GM12864 (cell line): Measurements from ENCODE around the gene TMEM181.
"Not testable (repeated sequence)": the region's sequence is repeated elsewhere in the genome, so short reads cannot be mapped to it uniquely, and the experiment has no call there.

Experiments
- DNase-seq: peaks from one replicate; pipeline ENCODE4 v3.0.0-alpha.2; 2011; ENCODE audit warnings: low read depth
- H3K4me3 ChIP-seq: 2 replicates; pipeline ENCODE4 v1.5.1; 2011; ENCODE audit warnings: mild to moderate bottlenecking, low read depth, low read length, control low read depth
- TF ChIP-seq, protein P1 (sequence below): IDR thresholded peaks from 2 replicates; pipeline ENCODE4 v1.5.1; 2011; ENCODE audit warnings: low read depth, mild to moderate bottlenecking, moderate library complexity, low read length, control low read depth, inconsistent platforms; ENCODE audit errors: missing control alignments

Gene TMEM181

DNA sequence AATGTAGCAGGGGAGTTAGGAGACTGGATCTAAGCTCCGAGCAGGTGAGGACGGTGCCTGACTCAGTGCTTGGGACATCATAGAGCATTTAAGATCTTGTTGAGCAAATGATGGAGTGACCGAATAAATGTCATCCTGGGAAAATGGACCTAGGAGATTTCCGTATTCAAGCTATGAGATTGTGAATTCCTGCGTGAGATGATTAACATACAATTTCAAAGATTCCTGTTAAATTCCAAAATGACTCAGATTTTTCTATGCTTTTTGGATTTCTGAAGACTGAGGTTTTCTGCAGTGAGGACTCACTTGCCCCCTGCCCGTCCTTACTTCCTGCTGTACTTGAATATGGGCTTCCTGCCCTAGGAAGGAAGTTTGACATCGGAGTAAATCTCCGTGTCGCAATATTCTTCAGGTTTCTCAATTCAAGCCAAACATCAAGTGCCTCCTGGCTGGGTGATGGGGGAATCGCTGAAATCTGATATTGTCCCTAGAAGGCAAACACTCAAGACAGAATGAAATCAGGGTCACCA lies 95.1 kb downstream of the TMEM181 start:
- TF ChIP-seq, protein P1, sequence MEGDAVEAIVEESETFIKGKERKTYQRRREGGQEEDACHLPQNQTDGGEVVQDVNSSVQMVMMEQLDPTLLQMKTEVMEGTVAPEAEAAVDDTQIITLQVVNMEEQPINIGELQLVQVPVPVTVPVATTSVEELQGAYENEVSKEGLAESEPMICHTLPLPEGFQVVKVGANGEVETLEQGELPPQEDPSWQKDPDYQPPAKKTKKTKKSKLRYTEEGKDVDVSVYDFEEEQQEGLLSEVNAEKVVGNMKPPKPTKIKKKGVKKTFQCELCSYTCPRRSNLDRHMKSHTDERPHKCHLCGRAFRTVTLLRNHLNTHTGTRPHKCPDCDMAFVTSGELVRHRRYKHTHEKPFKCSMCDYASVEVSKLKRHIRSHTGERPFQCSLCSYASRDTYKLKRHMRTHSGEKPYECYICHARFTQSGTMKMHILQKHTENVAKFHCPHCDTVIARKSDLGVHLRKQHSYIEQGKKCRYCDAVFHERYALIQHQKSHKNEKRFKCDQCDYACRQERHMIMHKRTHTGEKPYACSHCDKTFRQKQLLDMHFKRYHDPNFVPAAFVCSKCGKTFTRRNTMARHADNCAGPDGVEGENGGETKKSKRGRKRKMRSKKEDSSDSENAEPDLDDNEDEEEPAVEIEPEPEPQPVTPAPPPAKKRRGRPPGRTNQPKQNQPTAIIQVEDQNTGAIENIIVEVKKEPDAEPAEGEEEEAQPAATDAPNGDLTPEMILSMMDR: no peak
- no peak overlapping the region for H3K4me3 ChIP-seq
- DNase-seq: no peak

DNA sequence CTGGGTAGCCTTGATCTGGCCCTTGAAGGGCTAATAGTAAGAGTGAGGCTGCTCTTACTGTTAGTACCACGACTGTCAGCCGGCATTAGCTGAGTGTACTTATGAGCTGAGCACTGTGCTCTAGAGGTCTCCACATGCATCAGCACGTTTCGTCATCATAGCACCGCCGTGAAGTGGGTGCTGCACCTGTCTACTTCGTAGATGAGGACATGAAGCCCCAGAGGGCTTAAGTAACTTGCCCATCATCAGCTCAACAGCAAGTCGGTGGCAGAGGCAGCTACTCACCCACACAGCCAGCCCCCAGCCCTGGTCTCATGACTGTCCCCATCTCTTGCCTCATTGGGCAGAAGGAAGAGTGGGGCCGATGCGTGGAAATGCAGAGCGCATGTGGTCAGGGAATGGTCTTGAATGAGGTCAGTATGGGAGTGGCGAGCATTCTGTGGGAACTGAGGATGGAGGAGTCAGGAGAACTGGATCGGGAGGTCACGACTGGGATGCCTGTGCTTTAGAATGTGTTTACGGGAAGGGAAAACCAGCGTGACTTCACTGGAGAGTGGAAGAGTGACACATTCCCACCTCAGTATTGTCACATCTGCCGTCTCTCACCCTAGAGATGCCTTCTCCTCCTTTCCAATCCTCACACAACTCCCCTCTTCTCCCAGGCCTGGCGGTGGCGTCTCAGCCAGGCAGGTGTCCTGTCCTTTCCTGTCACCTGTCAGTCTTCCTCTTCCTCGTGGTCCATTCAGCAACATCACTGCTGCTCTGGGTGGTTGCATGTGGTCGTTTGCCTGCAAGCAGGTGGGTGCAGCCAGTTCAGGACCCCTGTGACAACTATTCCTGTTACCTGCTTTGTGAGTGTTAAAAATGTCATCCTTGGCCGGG lies 95.9 kb downstream of the TMEM181 start:
- H3K4me3 ChIP-seq: no peak overlapping the region
- TF ChIP-seq, protein P1: no peak
- DNase-seq: no peak

DNA sequence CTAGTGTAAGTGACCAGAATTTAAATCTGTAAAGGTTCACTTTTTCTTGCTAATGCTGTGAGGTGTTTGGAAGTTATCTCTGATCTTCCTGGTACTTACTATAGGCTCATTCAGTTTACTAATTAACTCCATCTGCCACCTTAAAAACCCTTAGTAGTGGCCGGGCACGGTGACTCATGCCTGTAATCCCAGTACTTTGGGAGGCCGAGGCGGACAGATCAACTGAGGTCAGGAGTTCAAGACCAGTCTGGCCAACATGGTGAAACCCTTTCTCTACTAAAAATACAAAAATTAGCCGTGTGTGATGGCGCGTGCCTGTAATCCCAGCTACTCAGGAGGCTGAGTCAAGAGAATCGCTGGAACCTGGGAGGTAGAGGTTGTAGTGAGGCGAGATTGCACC lies 97.1 kb downstream of the TMEM181 start:
- DNase-seq, H3K4me3 ChIP-seq: not testable (repeated sequence)

DNA sequence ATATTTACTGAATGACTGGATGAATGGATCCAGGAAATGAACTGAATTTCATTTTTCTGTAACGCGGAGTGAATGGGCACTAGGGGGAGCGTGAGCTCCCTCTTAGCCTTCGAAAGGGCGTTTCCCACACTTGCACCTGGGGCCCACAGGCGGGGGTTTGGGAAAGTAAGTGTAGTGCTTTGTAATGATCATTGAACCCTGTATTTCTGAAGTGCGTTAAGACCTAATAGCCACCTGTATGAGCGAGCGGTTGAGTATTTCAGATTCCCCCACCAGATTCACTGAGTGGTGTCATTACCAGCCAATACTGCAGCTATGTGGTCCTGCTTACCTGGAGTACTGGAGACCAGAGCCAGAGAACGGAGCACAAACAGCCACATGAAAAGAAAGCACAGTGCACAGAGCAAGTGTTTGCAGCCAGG lies 100.5 kb downstream of the TMEM181 start:
- H3K4me3 ChIP-seq: no peak overlapping the region
- no peak for DNase-seq
- TF ChIP-seq, protein P1: peak; percentile 70

DNA sequence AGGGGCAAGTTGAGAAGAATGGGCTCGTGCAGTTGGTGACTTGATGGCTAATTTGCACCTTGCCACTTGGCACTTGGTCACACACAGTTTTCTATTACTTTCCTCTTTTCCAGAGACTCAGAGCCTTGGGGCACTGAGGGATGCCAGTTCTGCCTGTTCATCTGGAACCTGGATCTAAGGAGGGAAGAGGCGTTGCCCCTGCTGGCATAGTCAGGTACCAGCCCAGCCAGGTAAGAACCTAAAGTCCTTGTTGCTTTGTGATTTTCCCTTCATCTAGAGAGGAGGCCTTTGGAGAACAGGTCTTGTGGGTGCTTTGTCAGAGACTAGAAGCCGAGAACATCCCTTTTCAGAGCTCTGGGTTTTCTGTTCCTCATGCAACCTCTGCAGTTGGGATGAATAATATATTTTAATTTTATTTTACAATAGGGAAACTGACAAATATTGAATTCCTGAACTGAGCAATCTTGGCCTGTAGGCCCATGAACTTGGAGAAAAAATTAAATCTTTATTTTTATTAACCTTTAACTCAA lies 101.3 kb downstream of the TMEM181 start:
- no peak for DNase-seq
- no peak overlapping the region for H3K4me3 ChIP-seq
- TF ChIP-seq, protein P1: peak; percentile 11

DNA sequence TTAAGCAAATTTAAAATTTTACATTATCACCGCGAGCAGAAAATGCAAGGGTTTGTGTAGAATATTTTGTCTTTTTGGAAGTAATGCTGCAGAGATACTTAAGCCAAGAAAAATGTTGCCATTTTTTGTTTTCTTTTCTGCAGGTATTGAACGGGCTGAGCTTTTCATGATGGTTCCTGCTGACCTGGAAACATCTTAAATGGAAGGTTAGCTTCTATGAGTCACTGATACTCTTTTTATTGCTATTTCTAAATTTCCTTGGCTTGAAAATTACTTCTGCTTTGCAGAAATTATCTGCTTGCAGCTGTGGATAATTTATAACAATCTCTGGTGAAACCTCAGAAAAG lies 102.7 kb downstream of the TMEM181 start:
- TF ChIP-seq, protein P1: no peak
- no peak overlapping the region for H3K4me3 ChIP-seq
- DNase-seq: no peak

DNA sequence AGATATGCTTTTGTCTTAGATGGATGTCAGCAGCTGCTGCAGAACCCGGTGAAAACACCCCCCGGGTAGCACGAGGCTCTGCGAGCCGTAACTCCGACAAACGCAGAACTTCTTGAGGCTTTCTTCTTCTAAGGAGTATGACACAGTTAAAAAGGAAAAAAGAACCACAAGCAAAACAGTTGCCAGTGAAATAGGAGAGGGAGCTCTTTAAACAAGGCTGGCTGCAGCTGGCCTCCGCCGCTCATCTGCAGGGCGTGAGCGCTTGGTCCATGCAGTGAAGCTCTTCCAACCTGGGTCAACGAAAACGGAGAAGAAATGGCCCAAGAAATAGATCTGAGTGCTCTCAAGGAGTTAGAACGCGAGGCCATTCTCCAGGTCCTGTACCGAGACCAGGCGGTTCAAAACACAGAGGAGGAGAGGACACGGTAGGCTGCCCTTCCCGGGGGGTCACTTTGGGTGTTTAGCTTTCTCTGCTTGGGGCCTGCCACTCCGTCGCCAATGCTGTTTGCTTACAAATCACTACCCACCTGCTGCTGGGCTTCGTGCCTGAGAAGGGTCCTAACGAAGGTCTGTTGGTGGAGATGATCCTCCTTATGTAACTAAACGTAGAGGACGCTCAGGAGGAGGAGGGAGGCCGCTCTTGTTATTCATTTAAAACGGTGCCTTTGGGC lies 103.2 kb downstream of the TMEM181 start:
- no peak overlapping the region for H3K4me3 ChIP-seq
- no peak for DNase-seq
- TF ChIP-seq, protein P1: no peak
